Measurements from ENCODE around the gene THSD7A.

GRCh38 chr7:11648101-11648500 lies 183.9 kb downstream of the THSD7A start:
- TF ChIP-seq, protein P1, sequence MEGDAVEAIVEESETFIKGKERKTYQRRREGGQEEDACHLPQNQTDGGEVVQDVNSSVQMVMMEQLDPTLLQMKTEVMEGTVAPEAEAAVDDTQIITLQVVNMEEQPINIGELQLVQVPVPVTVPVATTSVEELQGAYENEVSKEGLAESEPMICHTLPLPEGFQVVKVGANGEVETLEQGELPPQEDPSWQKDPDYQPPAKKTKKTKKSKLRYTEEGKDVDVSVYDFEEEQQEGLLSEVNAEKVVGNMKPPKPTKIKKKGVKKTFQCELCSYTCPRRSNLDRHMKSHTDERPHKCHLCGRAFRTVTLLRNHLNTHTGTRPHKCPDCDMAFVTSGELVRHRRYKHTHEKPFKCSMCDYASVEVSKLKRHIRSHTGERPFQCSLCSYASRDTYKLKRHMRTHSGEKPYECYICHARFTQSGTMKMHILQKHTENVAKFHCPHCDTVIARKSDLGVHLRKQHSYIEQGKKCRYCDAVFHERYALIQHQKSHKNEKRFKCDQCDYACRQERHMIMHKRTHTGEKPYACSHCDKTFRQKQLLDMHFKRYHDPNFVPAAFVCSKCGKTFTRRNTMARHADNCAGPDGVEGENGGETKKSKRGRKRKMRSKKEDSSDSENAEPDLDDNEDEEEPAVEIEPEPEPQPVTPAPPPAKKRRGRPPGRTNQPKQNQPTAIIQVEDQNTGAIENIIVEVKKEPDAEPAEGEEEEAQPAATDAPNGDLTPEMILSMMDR (conservative IDR thresholded peaks at IDR 0.05): no peak
- no peak for TF ChIP-seq ZFX (IDR thresholded peaks at IDR 0.05)

Measured in C4-2B (cell line).